DOHH2 (cell line): ENCODE results near the gene CD244.

Experiments used
- H3F3A ChIP-seq: fragments of 200-600 bp; sonication (generic), shearing (Covaris generic); 2 replicates; pipeline ENCODE4 v1.6.0; 2016; ENCODE audit warnings: antibody characterized with exemption, mild to moderate bottlenecking; ENCODE audit not compliant: control insufficient read depth, insufficient read depth
- H3K27ac ChIP-seq: fragments of 200-600 bp; sonication (generic); 2 replicates; pipeline ENCODE4 v1.5.1; 2014; ENCODE audit warnings: low read depth, mild to moderate bottlenecking, low read length, moderate library complexity
- H3K27me3 ChIP-seq: fragments of 200-600 bp; sonication (generic); 2 replicates; pipeline ENCODE4 v1.6.1; 2014; ENCODE audit warnings: mild to moderate bottlenecking, low read length, mixed read lengths; ENCODE audit not compliant: control insufficient read depth
- H3K36me3 ChIP-seq: fragments of 200-600 bp; sonication (generic); 2 replicates; pipeline ENCODE4 v1.6.1; 2014; ENCODE audit warnings: mild to moderate bottlenecking, low read length, moderate library complexity, mixed read lengths; ENCODE audit not compliant: control insufficient read depth
- H3K4me1 ChIP-seq: fragments of 200-600 bp; sonication (generic); 2 replicates; pipeline ENCODE4 v1.6.1; 2014; ENCODE audit warnings: mild to moderate bottlenecking, low read length, mixed read lengths; ENCODE audit not compliant: control insufficient read depth
- H3K4me2 ChIP-seq: fragments of 200-600 bp; sonication (generic); 2 replicates; pipeline ENCODE4 v1.6.0; 2014; ENCODE audit warnings: mild to moderate bottlenecking, low read length, moderate library complexity
- H3K4me3 ChIP-seq: fragments of 200-600 bp; sonication (generic); 2 replicates; pipeline ENCODE4 v1.5.1; 2014; ENCODE audit warnings: mild to moderate bottlenecking, low read length, mixed read lengths
- H3K79me2 ChIP-seq: fragments of 200-600 bp; sonication (generic); 2 replicates; pipeline ENCODE4 v1.6.1; 2014; ENCODE audit warnings: mild to moderate bottlenecking, low read length, mixed read lengths; ENCODE audit not compliant: control insufficient read depth
- H3K9me2 ChIP-seq: fragments of 200-600 bp; sonication (generic); replicated peaks from 2 replicates; pipeline ENCODE4 v1.6.1; 2014; ENCODE audit warnings: mild to moderate bottlenecking, low read length, mixed read lengths; ENCODE audit not compliant: control insufficient read depth
- H3K9me3 ChIP-seq: fragments of 200-600 bp; sonication (generic); 2 replicates; pipeline ENCODE4 v1.6.1; 2014; ENCODE audit warnings: antibody characterized with exemption, low read length, mixed read lengths; ENCODE audit not compliant: control insufficient read depth, insufficient read depth
- H4K20me1 ChIP-seq: fragments of 200-600 bp; sonication (generic); 2 replicates; pipeline ENCODE4 v1.6.0; 2014; ENCODE audit warnings: low read depth, mild to moderate bottlenecking, antibody characterized with exemption, low read length, moderate library complexity; ENCODE audit not compliant: control insufficient read depth, insufficient read depth
- CTCF ChIP-seq: fragments of 200-600 bp; sonication (generic); IDR thresholded peaks from one replicate; pipeline ENCODE4 v1.5.1; 2014; ENCODE audit warnings: antibody characterized with exemption, mild to moderate bottlenecking, low read depth, low read length; ENCODE audit not compliant: poor library complexity, severe bottlenecking
- EZH2phosphoT487 ChIP-seq: fragments of 200-600 bp; sonication (generic); IDR thresholded peaks from 2 replicates; pipeline ENCODE4 v1.6.1; 2017; ENCODE audit warnings: borderline replicate concordance, mild to moderate bottlenecking, antibody characterized with exemption, low read length, moderate library complexity, mixed read lengths

The CD244 gene

DNA sequence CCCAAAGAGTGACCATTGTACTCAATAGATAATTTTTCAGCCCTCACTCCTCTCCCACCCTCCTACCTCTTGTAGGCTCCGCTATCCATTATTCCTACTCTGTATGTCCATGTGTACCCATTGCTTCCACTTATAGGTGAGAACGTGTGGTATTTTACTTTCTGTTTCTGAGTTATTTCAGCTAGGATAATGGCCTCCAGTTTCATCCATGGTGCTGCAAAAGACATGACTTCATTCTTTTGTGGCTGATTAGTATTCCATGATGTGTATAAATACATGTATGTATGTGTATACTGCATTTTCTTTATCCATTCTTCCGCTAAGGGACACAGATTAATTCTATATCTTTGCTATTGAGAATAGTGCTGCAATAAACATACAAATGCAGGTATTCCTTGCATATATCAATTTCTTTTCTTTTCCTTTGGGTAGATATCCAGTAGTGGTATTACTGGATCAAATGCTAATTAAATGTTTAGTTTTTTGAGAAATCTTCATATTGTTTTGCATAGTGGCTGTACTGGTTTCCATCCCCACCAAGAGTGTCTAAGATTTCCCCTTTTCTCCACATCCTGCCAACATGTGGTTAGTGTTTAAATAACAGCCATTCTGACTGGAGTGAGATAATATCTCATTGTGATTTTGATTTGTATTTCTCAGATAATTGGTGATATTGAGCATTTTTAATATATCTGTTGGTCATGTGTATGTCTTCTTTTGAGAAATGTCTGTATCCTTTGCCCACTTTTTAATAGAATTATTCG, 61.9 kb downstream of the CD244 start:
- TF ChIP-seq EZH2phosphoT487 (no peak), CTCF (no peak)
- peaks cover 27% of the 10 kb centered on the region for H3K4me1 ChIP-seq

DNA sequence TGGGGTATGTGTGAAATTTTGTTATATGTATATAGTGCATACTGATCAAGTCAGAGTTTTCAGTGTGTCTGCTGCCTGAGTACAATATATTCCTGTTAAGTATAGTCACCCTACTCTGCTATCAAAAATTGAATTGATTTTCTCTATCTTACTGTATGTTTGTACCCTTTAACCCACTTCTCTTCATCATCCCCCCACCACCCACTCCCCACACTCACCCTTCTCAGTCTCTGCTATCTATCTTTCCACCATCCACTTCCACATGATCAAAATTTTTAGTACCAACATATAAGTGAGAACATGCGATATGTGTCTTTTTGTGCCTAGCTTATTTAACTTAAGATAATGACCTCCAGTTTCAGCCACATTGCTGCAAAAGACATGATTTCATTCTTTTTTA, 62.5 kb downstream of the CD244 start:
- Histone ChIP-seq H3K4me1 (peaks cover 31% of the 10 kb centered on the region), H3K79me2 (no peaks in the 10 kb centered on the region), H3K36me3 (no peaks in the 10 kb centered on the region), H3K9me3 (no peaks in the 10 kb centered on the region), H3F3A (no peaks in the 10 kb centered on the region), H3K4me2 (no peak overlapping the region), H3K4me3 (no peak overlapping the region), H3K27me3 (no peaks in the 10 kb centered on the region), H3K27ac (no peak overlapping the region), H4K20me1 (no peaks in the 10 kb centered on the region), H3K9me2 (no peaks in the 10 kb centered on the region)
- TF ChIP-seq EZH2phosphoT487 = no peak
- TF ChIP-seq CTCF = no peak

More for the DNA sequence above, 61.9 kb downstream of the CD244 start:
- Histone ChIP-seq H3K27me3 (no peaks in the 10 kb centered on the region), H3K4me2 (no peak overlapping the region), H3K27ac (no peak overlapping the region), H3K9me3 (no peaks in the 10 kb centered on the region), H3F3A (no peaks in the 10 kb centered on the region), H4K20me1 (no peaks in the 10 kb centered on the region), H3K79me2 (no peaks in the 10 kb centered on the region), H3K4me3 (no peak overlapping the region), H3K36me3 (no peaks in the 10 kb centered on the region), H3K9me2 (no peaks in the 10 kb centered on the region)

DNA sequence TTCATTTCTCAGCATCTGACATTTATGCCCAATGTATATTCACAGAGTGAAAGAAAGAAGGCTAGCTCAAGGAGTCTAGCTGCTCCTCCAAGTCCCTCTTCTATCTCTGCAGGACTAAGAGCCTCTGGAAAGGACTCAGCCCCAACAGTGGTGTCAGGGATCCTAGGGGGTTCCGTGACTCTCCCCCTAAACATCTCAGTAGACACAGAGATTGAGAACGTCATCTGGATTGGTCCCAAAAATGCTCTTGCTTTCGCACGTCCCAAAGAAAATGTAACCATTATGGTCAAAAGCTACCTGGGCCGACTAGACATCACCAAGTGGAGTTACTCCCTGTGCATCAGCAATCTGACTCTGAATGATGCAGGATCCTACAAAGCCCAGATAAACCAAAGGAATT, 63.0 kb downstream of the CD244 start:
- H3K27me3 ChIP-seq = no peaks in the 10 kb centered on the region
- no peaks in the 10 kb centered on the region for H3K9me2 ChIP-seq
- no peaks in the 10 kb centered on the region for H4K20me1 ChIP-seq
- H3K9me3 ChIP-seq = no peaks in the 10 kb centered on the region
- H3K36me3 ChIP-seq = no peaks in the 10 kb centered on the region
- H3K79me2 ChIP-seq = no peaks in the 10 kb centered on the region
- no peaks in the 10 kb centered on the region for H3F3A ChIP-seq
- no peak overlapping the region for H3K27ac ChIP-seq
- no peak for TF ChIP-seq EZH2phosphoT487
- TF ChIP-seq CTCF = no peak
- H3K4me2 ChIP-seq = no peak overlapping the region
- peaks cover 31% of the 10 kb centered on the region for H3K4me1 ChIP-seq
- no peak overlapping the region for H3K4me3 ChIP-seq
